SK-N-SH (cell line): ENCODE measurements around the gene RAE1. TPM values are rescaled to one million over a fixed set of nuclear protein-coding genes. Genes with fewer than 3 reads are reported as not detected.

Experiments used
- CTCF ChIA-PET: fragments of 300-600, 350-600 bp; formaldehyde crosslinking; extraction: SDS; loops from one replicate; lab custom pipeline; 2021; lab: Yijun Ruan, JAX
- POLR2A ChIA-PET: fragments of 350-600 bp; sonication (Branson Sonifier 250); formaldehyde crosslinking; extraction: SDS; loops from one replicate; lab custom pipeline; 2020; ENCODE audit warnings: antibody characterized with exemption, inconsistent platforms; lab: Yijun Ruan, JAX
- DNase-seq: peaks from one replicate; pipeline ENCODE4 v3.0.0; 2012
- H2AFZ ChIP-seq: fragments of 200-600 bp; sonication (generic); 2 replicates; pipeline ENCODE4 v1.8.1; 2016; ENCODE audit warnings: antibody characterized with exemption, mild to moderate bottlenecking, low read depth
- H3F3A ChIP-seq: fragments of 200-600 bp; sonication (generic); replicated peaks from 2 replicates; pipeline ENCODE3; 2016; ENCODE audit warnings: antibody characterized with exemption, mild to moderate bottlenecking; ENCODE audit not compliant: insufficient read depth
- H3K27ac ChIP-seq, 2 experiments: fragments of 200-500 bp in 1 of 2; fragments of 200-600 bp in 1 of 2; sonication (Bioruptor generic) in 1 of 2; sonication (generic), shearing (Covaris generic) in 1 of 2; 2 replicates each; pipeline versions ENCODE4 v1.5.1 to v1.6.1; 2014 to 2016; ENCODE audit warnings: low read depth in 2 of 2, inconsistent platforms in 1 of 2, low read length in 1 of 2, mild to moderate bottlenecking in 1 of 2, mixed read lengths in 1 of 2
- H3K27me3 ChIP-seq: fragments of 200-600 bp; sonication (generic), shearing (Covaris generic); 2 replicates; pipeline ENCODE4 v1.6.1; 2016; ENCODE audit warnings: mixed run types; ENCODE audit not compliant: insufficient read depth
- H3K36me3 ChIP-seq, 2 experiments: fragments of 200-500 bp in 1 of 2; fragments of 200-600 bp in 1 of 2; sonication (Bioruptor generic) in 1 of 2; sonication (generic) in 1 of 2; replicated peaks in 1 of 2; 2 replicates each; pipeline versions ENCODE3 to v1.5.1; 2014 to 2016; ENCODE audit warnings: low read length in 1 of 2, mild to moderate bottlenecking in 1 of 2; ENCODE audit not compliant: insufficient read depth in 2 of 2, control insufficient read depth in 1 of 2
- H3K4me1 ChIP-seq, 2 experiments: fragments of 200-500 bp in 1 of 2; fragments of 200-600 bp in 1 of 2; sonication (Bioruptor generic) in 1 of 2; sonication (generic), shearing (Covaris generic) in 1 of 2; 2 replicates each; pipeline versions ENCODE4 v1.5.1 to v1.6.1; 2014 to 2016; ENCODE audit warnings: low read depth in 1 of 2, low read length in 1 of 2, mixed run types in 1 of 2; ENCODE audit not compliant: insufficient read depth in 2 of 2, control insufficient read depth in 1 of 2
- H3K4me2 ChIP-seq: fragments of 200-600 bp; sonication (generic), shearing (Covaris generic); 2 replicates; pipeline ENCODE4 v1.6.1; 2017; ENCODE audit warnings: mixed run types
- H3K4me3 ChIP-seq, 2 experiments: fragments of 200-500 bp in 1 of 2; fragments of 200-600 bp in 1 of 2; sonication (Bioruptor generic) in 1 of 2; sonication (generic), shearing (Covaris generic) in 1 of 2; 2 replicates each; pipeline versions ENCODE4 v1.5.1 to v1.8.1; 2014 to 2016; ENCODE audit warnings: low read depth in 2 of 2, inconsistent platforms in 1 of 2, low read length in 1 of 2, mild to moderate bottlenecking in 1 of 2, mixed read lengths in 1 of 2, moderate library complexity in 1 of 2
- H3K79me2 ChIP-seq: fragments of 200-600 bp; sonication (generic); 2 replicates; pipeline ENCODE4 v1.8.1; 2017; ENCODE audit warnings: mild to moderate bottlenecking; ENCODE audit not compliant: insufficient read depth
- H3K9ac ChIP-seq: fragments of 200-600 bp; sonication (generic); 2 replicates; pipeline ENCODE4 v1.6.1; 2017; ENCODE audit warnings: mixed run types
- H3K9me2 ChIP-seq: fragments of 200-600 bp; sonication (generic); 2 replicates; pipeline ENCODE4 v1.6.1; 2017; ENCODE audit warnings: mixed run types
- H3K9me3 ChIP-seq: fragments of 200-600 bp; sonication (generic); 2 replicates; pipeline ENCODE4 v1.6.1; 2017; ENCODE audit warnings: mixed run types, mild to moderate bottlenecking, moderate library complexity
- H4K20me1 ChIP-seq: fragments of 200-600 bp; sonication (generic); 2 replicates; pipeline ENCODE4 v1.6.1; 2017; ENCODE audit warnings: mild to moderate bottlenecking, mixed run types; ENCODE audit not compliant: insufficient read depth
- ELF1 ChIP-seq: IDR thresholded peaks from 2 replicates; pipeline ENCODE4 v1.4.0; 2012
- IRF3 ChIP-seq: fragments of 150-350 bp; IDR thresholded peaks from 2 replicates; pipeline ENCODE4 v1.6.1; 2016; ENCODE audit warnings: mild to moderate bottlenecking, low read depth, low read length
- JUND ChIP-seq: IDR thresholded peaks from 2 replicates; pipeline ENCODE4 v1.4.0; 2012
- MAX ChIP-seq: IDR thresholded peaks from 2 replicates; pipeline ENCODE4 v1.4.0; 2012; ENCODE audit warnings: low read depth
- MEF2A ChIP-seq: IDR thresholded peaks from 2 replicates; pipeline ENCODE4 v1.4.0; 2012; ENCODE audit warnings: low read depth, borderline replicate concordance
- NRF1 ChIP-seq: IDR thresholded peaks from 2 replicates; pipeline ENCODE4 v1.6.1; 2012; ENCODE audit warnings: low read depth, mild to moderate bottlenecking, low read length
- PBX3 ChIP-seq: IDR thresholded peaks from 2 replicates; pipeline ENCODE4; 2012
- RAD21 ChIP-seq: IDR thresholded peaks from 2 replicates; pipeline ENCODE4 v1.6.1; 2012; ENCODE audit warnings: mild to moderate bottlenecking, low read length
- SIN3A ChIP-seq: IDR thresholded peaks from 2 replicates; pipeline ENCODE4 v1.6.1; 2012; ENCODE audit warnings: low read depth, mild to moderate bottlenecking, low read length, moderate library complexity, borderline replicate concordance
- TEAD4 ChIP-seq: IDR thresholded peaks from 2 replicates; pipeline ENCODE4 v1.4.0; 2012; ENCODE audit warnings: mild to moderate bottlenecking, borderline replicate concordance; ENCODE audit not compliant: insufficient read depth
- WGBS: methylation state at CpG from one replicate; pipeline ENCODE4 v1.1.6; 2017; ENCODE audit warnings: low lambda C conversion rate; 5-methylcytosine and 5-hydroxymethylcytosine counted together
- polyA plus RNA-seq, 3 experiments: library from polyadenylated mRNA; depleted of rRNA; stranded (reverse); fragments of >200 nt; gene quantifications; 2 replicates each; pipeline ENCODE4 v1.2.3, GENCODE V29; 2012
- TF ChIP-seq, protein P1 (sequence below): IDR thresholded peaks from 2 replicates; pipeline ENCODE4 v1.4.0; 2012; ENCODE audit warnings: low read depth, borderline replicate concordance

RAE1 gene
- polyA plus RNA-seq, 1 of the 3 experiments (the other 2 are of a cell fraction): 82.4 TPM

DNA sequence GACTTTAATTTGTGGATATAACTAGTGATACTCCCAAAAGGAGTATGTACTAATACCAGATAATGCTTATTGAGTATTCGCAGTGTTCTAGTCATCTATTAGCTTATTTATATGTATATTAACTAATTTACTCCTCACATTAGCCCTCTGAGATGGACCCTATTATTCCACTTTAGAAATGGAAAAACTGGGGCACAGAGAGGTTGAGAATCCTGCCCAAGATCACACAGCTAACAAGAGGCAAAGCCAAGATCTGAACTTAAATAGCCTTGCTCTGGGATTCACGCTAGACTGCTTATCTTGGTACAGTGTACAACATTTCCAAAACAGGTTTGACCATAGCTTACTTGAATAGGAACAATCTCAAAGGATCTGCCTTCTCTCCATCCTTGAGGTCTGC lies 29.9 kb upstream of the RAE1 start:
- 0 out of 2 replicates have a peak, but pooled peaks cover 3% of the 10 kb centered on the region for H3K27me3 ChIP-seq
- H3K4me1 ChIP-seq: no peaks in the 10 kb centered on the region; a peak in 1 of 4 replicates
- no peak overlapping the region for H3K9ac ChIP-seq
- DNase-seq: no peak
- no peaks in the 10 kb centered on the region for H3K79me2 ChIP-seq
- no peak overlapping the region for H2AFZ ChIP-seq
- no peaks in the 10 kb centered on the region for H3K9me2 ChIP-seq
- no peaks in the 10 kb centered on the region for H3K9me3 ChIP-seq
- no peak overlapping the region for H3K4me2 ChIP-seq
- H3K4me3 ChIP-seq: no peak overlapping the region
- CTCF ChIA-PET: interaction anchor here (3.4 to 14.4 kb wide), 2 partner anchors 25 to 230 kb away, joined by 11 to 128 read pairs; no protein-coding TSS in a partner anchor
- TF ChIP-seq, protein P1, sequence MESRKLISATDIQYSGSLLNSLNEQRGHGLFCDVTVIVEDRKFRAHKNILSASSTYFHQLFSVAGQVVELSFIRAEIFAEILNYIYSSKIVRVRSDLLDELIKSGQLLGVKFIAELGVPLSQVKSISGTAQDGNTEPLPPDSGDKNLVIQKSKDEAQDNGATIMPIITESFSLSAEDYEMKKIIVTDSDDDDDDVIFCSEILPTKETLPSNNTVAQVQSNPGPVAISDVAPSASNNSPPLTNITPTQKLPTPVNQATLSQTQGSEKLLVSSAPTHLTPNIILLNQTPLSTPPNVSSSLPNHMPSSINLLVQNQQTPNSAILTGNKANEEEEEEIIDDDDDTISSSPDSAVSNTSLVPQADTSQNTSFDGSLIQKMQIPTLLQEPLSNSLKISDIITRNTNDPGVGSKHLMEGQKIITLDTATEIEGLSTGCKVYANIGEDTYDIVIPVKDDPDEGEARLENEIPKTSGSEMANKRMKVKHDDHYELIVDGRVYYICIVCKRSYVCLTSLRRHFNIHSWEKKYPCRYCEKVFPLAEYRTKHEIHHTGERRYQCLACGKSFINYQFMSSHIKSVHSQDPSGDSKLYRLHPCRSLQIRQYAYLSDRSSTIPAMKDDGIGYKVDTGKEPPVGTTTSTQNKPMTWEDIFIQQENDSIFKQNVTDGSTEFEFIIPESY: no peak
- no peak for TF ChIP-seq TEAD4
- TF ChIP-seq PBX3: no peak
- TF ChIP-seq NRF1: no peak
- no peaks in the 10 kb centered on the region for H3F3A ChIP-seq
- H3K27ac ChIP-seq: no peak overlapping the region
- no peaks in the 10 kb centered on the region for H4K20me1 ChIP-seq
- no peaks in the 10 kb centered on the region for H3K36me3 ChIP-seq
- WGBS: 44% methylated on average over 2 of the region's 2 CpGs
- POLR2A ChIA-PET: no interaction called here

- Histone ChIP-seq H3K9me3 (no peaks in the 10 kb centered on the region), H3F3A (no peaks in the 10 kb centered on the region), H3K79me2 (no peaks in the 10 kb centered on the region), H3K4me1 (peaks cover 0 to 6% of the 10 kb centered on the region in 2 experiments; a peak in 1 of 4 replicates), H3K4me3 (no peak overlapping the region), H3K27ac (no peak overlapping the region), H2AFZ (no peak overlapping the region), H3K9me2 (no peaks in the 10 kb centered on the region), H4K20me1 (no peaks in the 10 kb centered on the region), H3K4me2 (no peak overlapping the region), H3K27me3 (0 out of 2 replicates have a peak, but pooled peaks cover 3% of the 10 kb centered on the region), H3K9ac (no peak overlapping the region), H3K36me3 (no peaks in the 10 kb centered on the region)
- no peak for DNase-seq
- 43% methylated on average over 2 of the region's 2 CpGs for WGBS
- ChIA-PET CTCF (interaction anchor here (0.6 to 14.4 kb wide), 4 partner anchors 13 to 231 kb away, joined by 3 to 128 read pairs (median 8); no protein-coding TSS in a partner anchor), POLR2A (no interaction called here)
- TF ChIP-seq MAX: no peak
- no peak for TF ChIP-seq SIN3A
- TF ChIP-seq ELF1: no peak
- TF ChIP-seq MEF2A: no peak
- TF ChIP-seq JUND: no peak
- no peak for TF ChIP-seq IRF3
- no peak for TF ChIP-seq RAD21
These were observed 28.6 kb upstream of the RAE1 start for GRCh38 chr20:57322476-57322875.
